ENCODE measurements around the gene SF3A2.

SF3A2 gene

DNA sequence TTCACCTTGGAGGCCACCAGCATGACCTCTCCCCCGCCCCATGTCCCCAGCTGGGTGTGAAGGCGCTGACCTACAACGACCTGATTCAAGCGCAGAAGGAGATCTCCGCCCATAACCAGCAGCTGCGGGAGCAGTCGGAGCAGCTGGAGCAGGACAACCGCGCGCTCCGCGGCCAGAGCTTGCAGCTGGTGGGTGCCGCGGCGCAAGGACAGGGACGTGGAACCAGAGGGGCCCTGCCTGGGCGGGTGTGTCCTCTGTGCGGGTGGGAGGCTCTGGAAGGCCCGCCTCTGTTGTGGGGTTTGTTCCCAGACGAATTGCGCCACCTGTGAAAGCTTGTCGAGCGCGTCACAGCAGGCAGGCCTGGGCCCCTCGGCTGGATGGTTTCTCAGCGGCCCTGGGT lies 22.8 kb upstream of the SF3A2 start:
- H3K36me3 ChIP-seq (ENCODE audit: control insufficient read depth in 2 of 2, insufficient read depth in 1 of 2, low read length in 2 of 2) = peaks cover 0 to 88% of the 10 kb centered on the region in 2 experiments; a peak in 2 of 3 replicates
- ChIA-PET POLR2A (no interaction called here), CTCF (interaction anchor here (1.6 kb wide), 1 partner anchor 58 kb away, joined by 6 read pairs; no protein-coding TSS in a partner anchor)

GRCh38 chr19:2214251-2214650 lies 22.4 kb upstream of the SF3A2 start:
- Histone ChIP-seq H3K27ac (ENCODE audit: extremely low read depth, low read depth, low read length) (no peak overlapping the region), H3K9me3 (ENCODE audit: control insufficient read depth, insufficient read depth, low read depth, low read length) (no peaks in the 10 kb centered on the region), H3K36me3 (ENCODE audit: control insufficient read depth in 2 of 2, insufficient read depth in 1 of 2, low read length in 2 of 2) (peaks cover 0 to 92% of the 10 kb centered on the region in 2 experiments; a peak in 2 of 3 replicates), H3K4me3 (ENCODE audit: low read depth, low read length) (no peak overlapping the region), H3K4me1 (ENCODE audit: control insufficient read depth, insufficient read depth, low read length) (no peaks in the 10 kb centered on the region)
- ChIA-PET CTCF (interaction anchor here (0.5 to 1.6 kb wide), 2 partner anchors 58 to 423 kb away, joined by 6 to 7 read pairs; no protein-coding TSS in a partner anchor), POLR2A (no interaction called here)
- no peak for TF ChIP-seq ZSCAN23 (tag by site-specific recombination; IDR thresholded peaks at IDR 0.05)
- peak; percentile 21; the same call in 1 of the 2 replicates for TF ChIP-seq ZNF394 (tag by site-specific recombination; IDR thresholded peaks at IDR 0.05; ENCODE audit: borderline replicate concordance)
- TF ChIP-seq KLF8 (tag by site-specific recombination; IDR thresholded peaks at IDR 0.05) = no peak

More for the DNA sequence above, 22.8 kb upstream of the SF3A2 start:
- TF ChIP-seq ZNF488 (tag by site-specific recombination; IDR thresholded peaks at IDR 0.05) (no peak), ZNF292 (tag by site-specific recombination; IDR thresholded peaks at IDR 0.05; ENCODE audit: borderline replicate concordance, low read depth) (no peak), KLF16 (tag by site-specific recombination; IDR thresholded peaks at IDR 0.05) (no peak), ZFHX2 (tag by site-specific recombination; conservative IDR thresholded peaks at IDR 0.05) (0 out of 2 replicates have a peak, but pooled peaks have one; percentile 26), EGR2 (tag by site-specific recombination; IDR thresholded peaks at IDR 0.05; ENCODE audit: low read depth) (0 out of 2 replicates have a peak, but pooled peaks have one; percentile 11)
- H3K4me3 ChIP-seq (ENCODE audit: low read depth, low read length) = no peak overlapping the region
- H3K9me3 ChIP-seq (ENCODE audit: control insufficient read depth, insufficient read depth, low read depth, low read length) = no peaks in the 10 kb centered on the region
- H3K27ac ChIP-seq (ENCODE audit: extremely low read depth, low read depth, low read length) = no peak overlapping the region
- H3K4me1 ChIP-seq (ENCODE audit: control insufficient read depth, insufficient read depth, low read length) = no peaks in the 10 kb centered on the region

DNA sequence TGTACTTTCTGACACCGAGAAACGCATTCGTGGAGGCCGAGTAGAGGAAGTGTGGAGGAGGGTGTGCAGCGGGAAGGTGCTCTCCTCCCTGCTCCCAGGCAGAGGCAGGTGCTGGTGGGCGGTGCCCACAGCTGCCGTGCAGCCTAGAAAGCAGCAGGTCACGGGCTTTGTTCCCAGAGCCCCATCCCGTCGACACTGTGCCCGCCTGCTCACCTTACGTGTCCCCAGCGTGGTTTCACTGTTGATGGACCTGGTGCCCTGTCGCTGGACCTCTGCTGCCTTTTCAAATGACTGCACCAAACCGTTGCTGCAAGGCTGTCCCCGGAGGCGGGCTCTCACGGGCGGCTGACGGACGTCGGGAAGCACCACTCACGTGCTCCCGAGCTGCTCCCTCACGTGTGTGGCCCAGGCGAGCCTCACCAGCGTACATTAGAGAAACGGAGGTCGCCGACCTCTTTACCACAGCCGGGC lies 21.3 kb upstream of the SF3A2 start:
- POLR2A ChIA-PET = interaction anchor here (0.6 kb wide), 1 partner anchor 223 kb away, joined by 3 read pairs; no protein-coding TSS in a partner anchor

DNA sequence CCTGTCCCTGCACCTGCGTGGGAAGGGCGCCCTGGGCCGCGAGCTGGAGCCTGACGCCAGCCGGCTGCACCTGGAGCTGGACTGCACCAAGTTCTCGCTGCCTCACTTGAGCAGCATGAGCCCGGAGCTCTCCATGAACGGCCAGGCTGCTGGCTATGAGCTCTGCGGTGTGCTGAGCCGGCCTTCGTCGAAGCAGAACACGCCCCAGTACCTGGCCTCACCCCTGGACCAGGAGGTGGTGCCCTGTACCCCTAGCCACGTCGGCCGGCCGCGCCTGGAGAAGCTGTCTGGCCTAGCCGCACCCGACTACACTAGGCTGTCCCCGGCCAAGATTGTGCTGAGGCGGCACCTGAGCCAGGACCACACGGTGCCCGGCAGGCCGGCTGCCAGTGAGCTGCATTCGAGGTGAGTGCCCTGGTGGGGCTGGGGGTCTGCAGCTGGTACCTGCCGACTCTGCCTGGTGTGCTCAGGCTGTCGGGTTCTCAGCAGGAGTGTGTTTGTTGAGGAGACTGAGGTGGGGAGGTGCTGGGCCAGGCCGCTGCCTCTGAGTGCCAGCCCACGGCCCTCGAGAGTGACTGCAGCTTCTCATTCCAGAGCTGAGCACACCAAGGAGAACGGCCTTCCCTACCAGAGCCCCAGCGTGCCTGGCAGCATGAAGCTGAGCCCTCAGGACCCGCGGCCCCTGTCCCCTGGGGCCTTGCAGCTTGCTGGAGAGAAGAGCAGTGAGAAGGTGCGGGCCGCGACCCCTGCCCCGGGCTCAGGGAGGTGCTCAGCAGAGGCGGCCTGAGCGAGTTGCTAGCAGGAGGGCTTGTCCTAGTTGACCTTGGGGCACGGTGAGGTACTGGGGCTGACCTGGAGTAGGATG lies 20.0 kb upstream of the SF3A2 start:
- Histone ChIP-seq H3K36me3 (ENCODE audit: control insufficient read depth in 2 of 2, insufficient read depth in 1 of 2, low read length in 2 of 2) (peaks cover 0 to 80% of the 10 kb centered on the region in 2 experiments; a peak in 2 of 3 replicates), H3K9me3 (ENCODE audit: control insufficient read depth, insufficient read depth, low read depth, low read length) (no peaks in the 10 kb centered on the region), H3K4me1 (ENCODE audit: control insufficient read depth, insufficient read depth, low read length) (no peaks in the 10 kb centered on the region), H3K4me3 (ENCODE audit: low read depth, low read length) (no peak overlapping the region), H3K27ac (ENCODE audit: extremely low read depth, low read depth, low read length) (no peak overlapping the region)
- CTCF ChIA-PET = interaction anchor here (0.6 kb wide), 1 partner anchor 30 kb away, joined by 5 read pairs; no protein-coding TSS in a partner anchor
- POLR2A ChIA-PET = no interaction called here
- no peak for TF ChIP-seq ZNF664 (tag by site-specific recombination; IDR thresholded peaks at IDR 0.05)
- TF ChIP-seq TRIM28 (IDR thresholded peaks at IDR 0.05; ENCODE audit: borderline replicate concordance, low read length) = no peak
- TF ChIP-seq ZNF544 (tag by site-specific recombination; IDR thresholded peaks at IDR 0.05) = no peak
- TF ChIP-seq, protein P1, sequence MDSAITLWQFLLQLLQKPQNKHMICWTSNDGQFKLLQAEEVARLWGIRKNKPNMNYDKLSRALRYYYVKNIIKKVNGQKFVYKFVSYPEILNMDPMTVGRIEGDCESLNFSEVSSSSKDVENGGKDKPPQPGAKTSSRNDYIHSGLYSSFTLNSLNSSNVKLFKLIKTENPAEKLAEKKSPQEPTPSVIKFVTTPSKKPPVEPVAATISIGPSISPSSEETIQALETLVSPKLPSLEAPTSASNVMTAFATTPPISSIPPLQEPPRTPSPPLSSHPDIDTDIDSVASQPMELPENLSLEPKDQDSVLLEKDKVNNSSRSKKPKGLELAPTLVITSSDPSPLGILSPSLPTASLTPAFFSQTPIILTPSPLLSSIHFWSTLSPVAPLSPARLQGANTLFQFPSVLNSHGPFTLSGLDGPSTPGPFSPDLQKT (IDR thresholded peaks at IDR 0.05; ENCODE audit: borderline replicate concordance, low read depth, low read length) = no peak
- TF ChIP-seq, protein P2, sequence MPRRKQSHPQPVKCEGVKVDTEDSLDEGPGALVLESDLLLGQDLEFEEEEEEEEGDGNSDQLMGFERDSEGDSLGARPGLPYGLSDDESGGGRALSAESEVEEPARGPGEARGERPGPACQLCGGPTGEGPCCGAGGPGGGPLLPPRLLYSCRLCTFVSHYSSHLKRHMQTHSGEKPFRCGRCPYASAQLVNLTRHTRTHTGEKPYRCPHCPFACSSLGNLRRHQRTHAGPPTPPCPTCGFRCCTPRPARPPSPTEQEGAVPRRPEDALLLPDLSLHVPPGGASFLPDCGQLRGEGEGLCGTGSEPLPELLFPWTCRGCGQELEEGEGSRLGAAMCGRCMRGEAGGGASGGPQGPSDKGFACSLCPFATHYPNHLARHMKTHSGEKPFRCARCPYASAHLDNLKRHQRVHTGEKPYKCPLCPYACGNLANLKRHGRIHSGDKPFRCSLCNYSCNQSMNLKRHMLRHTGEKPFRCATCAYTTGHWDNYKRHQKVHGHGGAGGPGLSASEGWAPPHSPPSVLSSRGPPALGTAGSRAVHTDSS (tag by site-specific recombination; IDR thresholded peaks at IDR 0.05) = no peak
- TF ChIP-seq ZNF639 (tag by site-specific recombination; IDR thresholded peaks at IDR 0.05) = no peak
- no peak for TF ChIP-seq ZNF341 (tag by site-specific recombination; IDR thresholded peaks at IDR 0.05; ENCODE audit: low read depth)

More for the DNA sequence above, 21.3 kb upstream of the SF3A2 start:
- TF ChIP-seq ZFHX2 (tag by site-specific recombination; conservative IDR thresholded peaks at IDR 0.05) (peak; percentile 69), ZBTB17 (tag by site-specific recombination; IDR thresholded peaks at IDR 0.05) (no peak), EGR2 (tag by site-specific recombination; IDR thresholded peaks at IDR 0.05; ENCODE audit: low read depth) (peak; percentile 75), SP2 (tag by site-specific recombination; IDR thresholded peaks at IDR 0.05) (peak; percentile 32)
- H3K4me1 ChIP-seq (ENCODE audit: control insufficient read depth, insufficient read depth, low read length) = no peaks in the 10 kb centered on the region
- CTCF ChIA-PET = interaction anchor here (0.6 kb wide), 1 partner anchor 162 kb away, joined by 3 read pairs; no protein-coding TSS in a partner anchor
- no peak overlapping the region for H3K27ac ChIP-seq (ENCODE audit: extremely low read depth, low read depth, low read length)
- no peak overlapping the region for H3K4me3 ChIP-seq (ENCODE audit: low read depth, low read length)
- peaks cover 0 to 89% of the 10 kb centered on the region in 2 experiments; a peak in 2 of 3 replicates for H3K36me3 ChIP-seq (ENCODE audit: control insufficient read depth in 2 of 2, insufficient read depth in 1 of 2, low read length in 2 of 2)
- no peaks in the 10 kb centered on the region for H3K9me3 ChIP-seq (ENCODE audit: control insufficient read depth, insufficient read depth, low read depth, low read length)
